ENCODE data around the gene TRIM38. TPM values are rescaled to one million over a fixed set of nuclear protein-coding genes. Genes with fewer than 3 reads are reported as not detected.

The TRIM38 gene
- total RNA-seq, 1 donor from 2014 or later = 6.8 TPM

DNA sequence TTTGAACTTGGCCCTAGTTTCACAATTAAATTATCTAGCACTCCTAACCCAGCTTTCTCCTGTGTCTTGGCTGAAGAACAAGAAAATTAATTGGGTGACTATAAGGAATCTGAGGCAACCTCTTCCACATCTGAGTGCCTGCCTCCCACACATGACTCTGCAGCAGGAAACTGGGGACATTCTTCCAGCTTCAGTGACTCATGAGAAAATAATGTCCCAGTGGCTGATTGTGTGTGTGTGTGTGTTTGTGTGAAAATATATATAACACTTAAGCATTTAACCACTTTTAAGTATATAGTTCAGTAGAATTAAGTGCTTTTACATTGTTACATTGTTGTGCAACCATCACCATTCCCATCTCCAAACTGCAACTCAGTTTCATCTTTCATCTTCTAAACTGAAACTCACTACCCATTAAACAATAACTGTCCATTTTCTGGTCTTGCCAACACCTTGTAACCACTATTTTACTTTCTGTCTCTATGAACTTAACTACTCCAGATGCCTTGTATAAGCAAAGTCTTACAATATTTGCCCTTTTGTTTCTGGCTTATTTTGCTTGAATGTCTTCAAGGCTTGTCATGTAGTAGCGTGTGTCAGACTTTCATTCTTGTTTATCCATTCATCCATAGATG is 8.7 kb downstream of the TRIM38 start:
- peaks cover 5% of the 10 kb centered on the region for H3K36me3 ChIP-seq (ENCODE audit: insufficient read depth, low read length)
- Mint-ChIP-seq H3K4me1 (ENCODE audit: low read depth, unreplicated experiment) (peaks cover 37% of the 10 kb centered on the region), H3K27ac (ENCODE audit: unreplicated experiment) (peak overlapping the region; percentile 84), H3K4me3 (ENCODE audit: unreplicated experiment) (no peak overlapping the region), H3K27me3 (ENCODE audit: low read depth, unreplicated experiment) (no peaks in the 10 kb centered on the region), H3K36me3 (ENCODE audit: low read depth, unreplicated experiment) (peaks cover 43% of the 10 kb centered on the region), H3K9me3 (ENCODE audit: unreplicated experiment) (no peaks in the 10 kb centered on the region)
- H4K20me1 ChIP-seq (ENCODE audit: insufficient read depth, low read length) = no peaks in the 10 kb centered on the region
- peaks cover 14% of the 10 kb centered on the region for H3K4me1 ChIP-seq (ENCODE audit: insufficient read depth, low read length)
- H3K4me3 ChIP-seq (ENCODE audit: insufficient read depth, low read depth, low read length) = peak overlapping the region; percentile 1
- TF ChIP-seq, protein P1, sequence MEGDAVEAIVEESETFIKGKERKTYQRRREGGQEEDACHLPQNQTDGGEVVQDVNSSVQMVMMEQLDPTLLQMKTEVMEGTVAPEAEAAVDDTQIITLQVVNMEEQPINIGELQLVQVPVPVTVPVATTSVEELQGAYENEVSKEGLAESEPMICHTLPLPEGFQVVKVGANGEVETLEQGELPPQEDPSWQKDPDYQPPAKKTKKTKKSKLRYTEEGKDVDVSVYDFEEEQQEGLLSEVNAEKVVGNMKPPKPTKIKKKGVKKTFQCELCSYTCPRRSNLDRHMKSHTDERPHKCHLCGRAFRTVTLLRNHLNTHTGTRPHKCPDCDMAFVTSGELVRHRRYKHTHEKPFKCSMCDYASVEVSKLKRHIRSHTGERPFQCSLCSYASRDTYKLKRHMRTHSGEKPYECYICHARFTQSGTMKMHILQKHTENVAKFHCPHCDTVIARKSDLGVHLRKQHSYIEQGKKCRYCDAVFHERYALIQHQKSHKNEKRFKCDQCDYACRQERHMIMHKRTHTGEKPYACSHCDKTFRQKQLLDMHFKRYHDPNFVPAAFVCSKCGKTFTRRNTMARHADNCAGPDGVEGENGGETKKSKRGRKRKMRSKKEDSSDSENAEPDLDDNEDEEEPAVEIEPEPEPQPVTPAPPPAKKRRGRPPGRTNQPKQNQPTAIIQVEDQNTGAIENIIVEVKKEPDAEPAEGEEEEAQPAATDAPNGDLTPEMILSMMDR (IDR thresholded peaks at IDR 0.05; ENCODE audit: insufficient read depth, low read depth, low read length) = no peak
- TF ChIP-seq EZH2 (IDR thresholded peaks at IDR 0.05; ENCODE audit: insufficient read depth, low read length) = no peak
- DNase-seq (ENCODE audit: low read depth) = peak; percentile 95
- no peaks in the 10 kb centered on the region for H3K79me2 ChIP-seq (ENCODE audit: insufficient read depth, low read length)
- peak overlapping the region; percentile 8 for H2AFZ ChIP-seq (ENCODE audit: low read depth, low read length)
- H3K9ac ChIP-seq (ENCODE audit: low read length) = peak overlapping the region; percentile 2
- FAIRE-seq = peak; percentile 84
- H3K9me3 ChIP-seq (ENCODE audit: insufficient read depth, low read depth, low read length) = no peaks in the 10 kb centered on the region
- H3K4me2 ChIP-seq (ENCODE audit: low read length) = peak overlapping the region; percentile 67
- peak overlapping the region; percentile 64 for H3K27ac ChIP-seq (ENCODE audit: low read depth, low read length)
- no peaks in the 10 kb centered on the region for H3K27me3 ChIP-seq (ENCODE audit: insufficient read depth, low read length)

DNA sequence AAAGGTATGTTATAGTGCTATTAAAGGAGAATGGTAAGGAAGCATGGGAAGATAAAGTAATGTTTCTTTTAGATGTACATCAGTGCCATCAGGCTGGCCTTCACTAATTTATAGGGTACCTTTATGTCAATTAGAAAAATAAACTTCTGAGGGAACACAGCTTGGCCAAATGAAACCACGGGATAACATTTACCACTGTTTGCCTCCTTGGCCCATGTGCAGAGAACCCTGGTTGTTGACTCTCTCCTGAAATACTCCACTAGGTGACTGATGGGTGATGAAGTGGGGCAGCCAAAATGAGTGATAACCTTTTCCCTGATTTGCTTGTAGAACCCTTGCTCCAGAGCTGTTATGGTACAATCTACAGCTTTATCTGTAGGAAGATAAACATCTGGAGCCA is 9.5 kb downstream of the TRIM38 start:
- no peaks in the 10 kb centered on the region for H3K9me3 ChIP-seq (ENCODE audit: insufficient read depth, low read depth, low read length)
- no peak overlapping the region for H3K9ac ChIP-seq (ENCODE audit: low read length)
- H3K36me3 Mint-ChIP-seq (ENCODE audit: low read depth, unreplicated experiment) = peaks cover 38% of the 10 kb centered on the region
- no peak overlapping the region for H3K4me3 Mint-ChIP-seq (ENCODE audit: unreplicated experiment)
- peaks cover 37% of the 10 kb centered on the region for H3K4me1 Mint-ChIP-seq (ENCODE audit: low read depth, unreplicated experiment)
- no peaks in the 10 kb centered on the region for H3K27me3 ChIP-seq (ENCODE audit: insufficient read depth, low read length)
- no peaks in the 10 kb centered on the region for H4K20me1 ChIP-seq (ENCODE audit: insufficient read depth, low read length)
- H3K27ac ChIP-seq (ENCODE audit: low read depth, low read length) = peak overlapping the region; percentile 56
- H3K79me2 ChIP-seq (ENCODE audit: insufficient read depth, low read length) = no peaks in the 10 kb centered on the region
- FAIRE-seq (no peak), DNase-seq (ENCODE audit: low read depth) (no peak)
- peak overlapping the region; percentile 84 for H3K27ac Mint-ChIP-seq (ENCODE audit: unreplicated experiment)
- peaks cover 5% of the 10 kb centered on the region for H3K36me3 ChIP-seq (ENCODE audit: insufficient read depth, low read length)
- peak overlapping the region; percentile 67 for H3K4me2 ChIP-seq (ENCODE audit: low read length)
- H3K4me3 ChIP-seq (ENCODE audit: insufficient read depth, low read depth, low read length) = no peak overlapping the region
- peaks cover 14% of the 10 kb centered on the region for H3K4me1 ChIP-seq (ENCODE audit: insufficient read depth, low read length)
- H3K27me3 Mint-ChIP-seq (ENCODE audit: low read depth, unreplicated experiment) = no peaks in the 10 kb centered on the region
- no peak overlapping the region for H2AFZ ChIP-seq (ENCODE audit: low read depth, low read length)
- TF ChIP-seq, protein P1 (IDR thresholded peaks at IDR 0.05; ENCODE audit: insufficient read depth, low read depth, low read length) = no peak
- TF ChIP-seq EZH2 (IDR thresholded peaks at IDR 0.05; ENCODE audit: insufficient read depth, low read length) = no peak
- no peaks in the 10 kb centered on the region for H3K9me3 Mint-ChIP-seq (ENCODE audit: unreplicated experiment)

DNA sequence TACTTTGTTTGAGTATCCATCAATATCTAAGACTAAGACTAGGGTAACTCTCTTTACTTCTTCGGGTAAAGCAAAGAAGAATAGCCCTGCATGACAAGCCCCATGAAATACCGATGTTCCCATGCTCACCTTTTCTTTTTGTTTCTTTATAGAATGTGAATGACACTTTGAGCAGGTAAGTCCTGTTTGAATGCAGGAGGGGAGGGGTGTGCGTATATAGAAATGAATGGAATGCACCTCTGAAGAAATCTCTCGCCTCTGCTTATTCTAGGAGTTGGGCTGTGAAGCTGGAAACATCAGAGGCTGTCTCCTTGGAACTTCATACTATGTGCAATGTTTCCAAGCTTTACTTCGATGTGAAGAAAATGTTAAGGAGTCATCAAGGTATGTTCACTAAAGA is 10.3 kb downstream of the TRIM38 start:
- Mint-ChIP-seq H3K9me3 (ENCODE audit: unreplicated experiment) (no peaks in the 10 kb centered on the region), H3K27ac (ENCODE audit: unreplicated experiment) (no peak overlapping the region), H3K4me3 (ENCODE audit: unreplicated experiment) (no peak overlapping the region), H3K27me3 (ENCODE audit: low read depth, unreplicated experiment) (no peaks in the 10 kb centered on the region), H3K4me1 (ENCODE audit: low read depth, unreplicated experiment) (peaks cover 36% of the 10 kb centered on the region), H3K36me3 (ENCODE audit: low read depth, unreplicated experiment) (peaks cover 38% of the 10 kb centered on the region)
- H3K27ac ChIP-seq (ENCODE audit: low read depth, low read length) = no peak overlapping the region
- DNase-seq (ENCODE audit: low read depth) (no peak), FAIRE-seq (no peak)
- H3K27me3 ChIP-seq (ENCODE audit: insufficient read depth, low read length) = no peaks in the 10 kb centered on the region
- H3K9me3 ChIP-seq (ENCODE audit: insufficient read depth, low read depth, low read length) = no peaks in the 10 kb centered on the region
- TF ChIP-seq, protein P1 (IDR thresholded peaks at IDR 0.05; ENCODE audit: insufficient read depth, low read depth, low read length) = no peak
- no peak for TF ChIP-seq EZH2 (IDR thresholded peaks at IDR 0.05; ENCODE audit: insufficient read depth, low read length)
- no peaks in the 10 kb centered on the region for H3K79me2 ChIP-seq (ENCODE audit: insufficient read depth, low read length)
- no peak overlapping the region for H3K4me2 ChIP-seq (ENCODE audit: low read length)
- no peak overlapping the region for H2AFZ ChIP-seq (ENCODE audit: low read depth, low read length)
- no peak overlapping the region for H3K4me3 ChIP-seq (ENCODE audit: insufficient read depth, low read depth, low read length)
- H3K9ac ChIP-seq (ENCODE audit: low read length) = no peak overlapping the region
- H3K36me3 ChIP-seq (ENCODE audit: insufficient read depth, low read length) = peaks cover 5% of the 10 kb centered on the region
- H3K4me1 ChIP-seq (ENCODE audit: insufficient read depth, low read length) = peaks cover 14% of the 10 kb centered on the region
- H4K20me1 ChIP-seq (ENCODE audit: insufficient read depth, low read length) = no peaks in the 10 kb centered on the region

All from astrocyte (in vitro differentiated cells and primary cell).